ENCODE measurements around the gene ZBTB43. TPM values are rescaled to one million over a fixed set of nuclear protein-coding genes. Genes with fewer than 3 reads are reported as not detected.

ZBTB43 gene
- total RNA-seq, 2 experiments from 2014 or later = 21.5 to 21.6 TPM

GRCh38 chr9:126875756-126876510, 71.1 kb downstream of the ZBTB43 start:
- no peak for DNase-seq
- Mint-ChIP-seq H3K27ac (no peak overlapping the region), H3K9me3 (no peaks in the 10 kb centered on the region), H3K4me3 (no peak overlapping the region), H3K4me1 (peaks cover 18% of the 10 kb centered on the region), H3K36me3 (peaks cover 11% of the 10 kb centered on the region), H3K27me3 (no peaks in the 10 kb centered on the region)

GRCh38 chr9:126876531-126876930, 71.7 kb downstream of the ZBTB43 start:
- H3K27ac Mint-ChIP-seq = no peak overlapping the region

GRCh38 chr9:126877418-126877817, 72.6 kb downstream of the ZBTB43 start:
- no peaks in the 10 kb centered on the region for H3K27me3 Mint-ChIP-seq
- no peak overlapping the region for H3K4me3 Mint-ChIP-seq
- DNase-seq = no peak
- no peaks in the 10 kb centered on the region for H3K9me3 Mint-ChIP-seq
- peaks cover 16% of the 10 kb centered on the region for H3K4me1 Mint-ChIP-seq
- no peak overlapping the region for H3K27ac Mint-ChIP-seq
- peaks cover 11% of the 10 kb centered on the region for H3K36me3 Mint-ChIP-seq

More at GRCh38 chr9:126876531-126876930, 71.7 kb downstream of the ZBTB43 start:
- H3K4me1 Mint-ChIP-seq = peaks cover 17% of the 10 kb centered on the region
- no peak for DNase-seq
- no peak overlapping the region for H3K4me3 Mint-ChIP-seq
- no peaks in the 10 kb centered on the region for H3K27me3 Mint-ChIP-seq
- H3K36me3 Mint-ChIP-seq = peaks cover 11% of the 10 kb centered on the region
- no peaks in the 10 kb centered on the region for H3K9me3 Mint-ChIP-seq

GRCh38 chr9:126879288-126879687, 74.4 kb downstream of the ZBTB43 start:
- H3K4me3 Mint-ChIP-seq = no peak overlapping the region
- H3K27ac Mint-ChIP-seq = no peak overlapping the region
- DNase-seq = no peak
- H3K9me3 Mint-ChIP-seq = no peaks in the 10 kb centered on the region
- peaks cover 11% of the 10 kb centered on the region for H3K36me3 Mint-ChIP-seq
- no peaks in the 10 kb centered on the region for H3K27me3 Mint-ChIP-seq
- H3K4me1 Mint-ChIP-seq = peaks cover 10% of the 10 kb centered on the region

- peaks cover 10% of the 10 kb centered on the region for H3K4me1 Mint-ChIP-seq
- no peak overlapping the region for H3K4me3 Mint-ChIP-seq
- no peak for DNase-seq
- H3K36me3 Mint-ChIP-seq = peaks cover 11% of the 10 kb centered on the region
- H3K9me3 Mint-ChIP-seq = no peaks in the 10 kb centered on the region
- no peaks in the 10 kb centered on the region for H3K27me3 Mint-ChIP-seq
- H3K27ac Mint-ChIP-seq = no peak overlapping the region
Measured at GRCh38 chr9:126880226-126880946, 75.5 kb downstream of the ZBTB43 start.

GRCh38 chr9:126880947-126881332, 76.1 kb downstream of the ZBTB43 start:
- no peaks in the 10 kb centered on the region for H3K27me3 Mint-ChIP-seq
- H3K4me1 Mint-ChIP-seq = peaks cover 12% of the 10 kb centered on the region
- no peaks in the 10 kb centered on the region for H3K9me3 Mint-ChIP-seq
- H3K27ac Mint-ChIP-seq = no peak overlapping the region
- DNase-seq = no peak
- no peak overlapping the region for H3K4me3 Mint-ChIP-seq
- peaks cover 11% of the 10 kb centered on the region for H3K36me3 Mint-ChIP-seq

- Mint-ChIP-seq H3K4me3 (no peak overlapping the region), H3K27me3 (no peaks in the 10 kb centered on the region), H3K36me3 (peaks cover 11% of the 10 kb centered on the region), H3K27ac (no peak overlapping the region), H3K9me3 (no peaks in the 10 kb centered on the region), H3K4me1 (peaks cover 4% of the 10 kb centered on the region)
- no peak for DNase-seq
Measured at GRCh38 chr9:126882746-126883145, 77.9 kb downstream of the ZBTB43 start.

GRCh38 chr9:126883636-126884035, 78.8 kb downstream of the ZBTB43 start:
- H3K36me3 Mint-ChIP-seq = peaks cover 10% of the 10 kb centered on the region
- H3K4me3 Mint-ChIP-seq = no peak overlapping the region
- no peak overlapping the region for H3K27ac Mint-ChIP-seq
- H3K4me1 Mint-ChIP-seq = peaks cover 4% of the 10 kb centered on the region
- no peak for DNase-seq
- H3K9me3 Mint-ChIP-seq = no peaks in the 10 kb centered on the region
- H3K27me3 Mint-ChIP-seq = no peaks in the 10 kb centered on the region

- H3K4me1 Mint-ChIP-seq = peaks cover 4% of the 10 kb centered on the region
- H3K27ac Mint-ChIP-seq = no peak overlapping the region
- no peaks in the 10 kb centered on the region for H3K27me3 Mint-ChIP-seq
- H3K36me3 Mint-ChIP-seq = peaks cover 4% of the 10 kb centered on the region
- H3K9me3 Mint-ChIP-seq = no peaks in the 10 kb centered on the region
- no peak overlapping the region for H3K4me3 Mint-ChIP-seq
- DNase-seq = no peak
Measured at GRCh38 chr9:126885131-126885641, 80.3 kb downstream of the ZBTB43 start.

- Mint-ChIP-seq H3K36me3 (no peaks in the 10 kb centered on the region), H3K27ac (no peak overlapping the region), H3K4me3 (no peak overlapping the region), H3K4me1 (peaks cover 4% of the 10 kb centered on the region), H3K27me3 (no peaks in the 10 kb centered on the region), H3K9me3 (no peaks in the 10 kb centered on the region)
- DNase-seq = no peak
Measured at GRCh38 chr9:126886034-126886822, 81.4 kb downstream of the ZBTB43 start.

GRCh38 chr9:126886897-126887296, 82.1 kb downstream of the ZBTB43 start:
- Mint-ChIP-seq H3K9me3 (no peaks in the 10 kb centered on the region), H3K4me1 (peaks cover 1% of the 10 kb centered on the region), H3K4me3 (no peak overlapping the region), H3K36me3 (no peaks in the 10 kb centered on the region), H3K27ac (no peak overlapping the region), H3K27me3 (no peaks in the 10 kb centered on the region)
- no peak for DNase-seq

Other genes with a start within 250 kb of the ZBTB43 start
- gene LMX1B, start 191.1 kb upstream of the ZBTB43 start, total RNA-seq = not detected
- 1 to 10 TPM; 4.4 to 4.7 TPM for gene ZBTB34, start 55.6 kb downstream of the ZBTB43 start, total RNA-seq
- gene RALGPS1, start 109.7 kb downstream of the ZBTB43 start, total RNA-seq = 1 to 10 TPM in 1 of 2 experiments, under 1 TPM in 1; 0.56 to 1.1 TPM

All from activated naive CD8-positive, alpha-beta T cell treated with anti-CD3 and anti-CD28 coated beads for 36 hours (primary cell).